Measurements from ENCODE around the gene SRRM4. TPM values are rescaled to one million over a fixed set of nuclear protein-coding genes. Genes with fewer than 3 reads are reported as not detected.
A peak's percentile ranks its signal among the peaks of the same experiment; 100 is the strongest.

The SRRM4 gene, protein sequence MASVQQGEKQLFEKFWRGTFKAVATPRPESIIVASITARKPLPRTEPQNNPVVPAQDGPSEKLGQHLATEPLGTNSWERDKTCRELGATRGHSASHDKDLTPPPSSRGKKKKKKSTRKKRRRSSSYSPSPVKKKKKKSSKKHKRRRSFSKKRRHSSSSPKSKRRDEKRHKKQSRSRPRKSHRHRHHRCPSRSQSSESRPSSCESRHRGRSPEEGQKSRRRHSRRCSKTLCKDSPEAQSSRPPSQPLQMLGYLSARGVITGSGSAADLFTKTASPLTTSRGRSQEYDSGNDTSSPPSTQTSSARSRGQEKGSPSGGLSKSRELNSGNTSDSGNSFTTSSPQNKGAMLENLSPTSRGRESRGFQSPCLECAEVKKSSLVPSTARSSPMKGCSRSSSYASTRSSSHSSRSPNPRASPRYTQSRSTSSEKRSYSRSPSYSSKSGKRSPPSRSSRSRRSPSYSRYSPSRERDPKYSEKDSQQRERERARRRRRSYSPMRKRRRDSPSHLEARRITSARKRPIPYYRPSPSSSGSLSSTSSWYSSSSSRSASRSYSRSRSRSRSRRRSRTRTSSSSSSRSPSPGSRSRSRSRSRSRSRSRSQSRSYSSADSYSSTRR
- 1.6 TPM for polyA plus RNA-seq (2013, experiment 1 of 4)
- polyA plus RNA-seq (2013, experiment 2 of 4) = 1.9 TPM
- 1.9 TPM for polyA plus RNA-seq (2013, experiment 3 of 4)
- 2.4 TPM for polyA plus RNA-seq (2013, experiment 4 of 4)

DNA sequence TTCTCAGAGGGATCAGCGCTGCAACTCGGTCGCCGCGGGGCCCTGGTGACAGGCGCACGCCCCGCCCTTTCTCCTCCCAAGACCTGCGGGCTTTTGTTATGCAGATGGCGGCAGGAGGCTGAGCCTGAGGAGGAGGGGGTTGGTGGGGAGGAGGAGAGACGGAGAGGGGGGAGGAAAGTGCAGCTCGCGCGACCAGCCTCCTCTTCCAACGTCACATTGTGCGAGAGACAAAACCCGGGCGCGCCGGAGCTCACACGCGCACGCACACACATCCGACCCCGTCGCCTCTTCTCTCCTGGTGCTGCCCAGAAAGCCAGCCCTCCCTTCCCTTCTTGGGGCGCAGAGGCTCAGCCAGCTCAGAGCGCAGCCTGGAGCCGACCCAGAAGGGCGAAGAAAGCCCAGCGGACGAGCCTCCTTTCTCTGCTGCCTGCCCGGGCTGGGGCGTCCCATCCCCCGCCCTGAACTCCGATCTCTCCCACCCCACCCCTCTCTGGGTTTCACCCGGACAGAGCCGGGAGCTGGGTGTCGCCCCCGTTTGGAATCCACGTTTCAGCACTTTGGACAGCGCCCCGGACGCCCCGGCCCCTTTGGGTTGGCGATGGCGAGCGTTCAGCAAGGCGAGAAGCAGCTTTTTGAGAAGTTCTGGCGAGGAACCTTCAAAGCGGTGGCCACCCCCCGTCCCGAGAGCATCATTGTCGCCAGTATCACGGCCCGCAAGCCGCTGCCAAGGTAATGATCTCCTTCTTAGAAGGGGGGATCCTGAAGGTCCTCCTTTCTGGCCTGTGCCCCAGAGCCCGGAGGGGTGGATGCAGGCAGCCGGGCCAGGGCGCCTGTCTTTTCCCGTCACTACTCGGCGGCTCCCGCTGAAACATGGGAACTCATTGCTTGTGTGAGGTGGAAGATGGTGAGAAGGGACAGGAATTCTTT is at the start of gene SRRM4:
Gene SRRM4, plus strand, starts transcription at position 257 of the 927 bp plus-strand sequence. Its CDS starts 342 bp downstream, at position 599.
- H3K27ac ChIP-seq (ENCODE audit: insufficient read depth, low read depth, low read length, poor library complexity, severe bottlenecking) = peak within 1 kb of the TSS; percentile 69
- H3K4me3 ChIP-seq (ENCODE audit: insufficient read depth, low read depth, low read length) = peak within 1 kb of the TSS; percentile 53
- no peaks in the 10 kb centered on the region for H3K9me3 ChIP-seq (ENCODE audit: control insufficient read depth, low read length)
- H3K27me3 ChIP-seq (ENCODE audit: control insufficient read depth, insufficient read depth, low read length, poor library complexity, severe bottlenecking) = peaks cover 22% of the 10 kb centered on the region
- H3K36me3 ChIP-seq (ENCODE audit: control insufficient read depth, insufficient read depth, low read length) = no peaks in the 10 kb centered on the region
- WGBS, 2 experiments = 0 to 1% methylated on average over 64 of the region's 64 CpGs
- peaks cover 8% of the 10 kb centered on the region for H3K4me1 ChIP-seq (ENCODE audit: control insufficient read depth, insufficient read depth, low read length)

- H3K27ac ChIP-seq (ENCODE audit: insufficient read depth, low read depth, low read length, poor library complexity, severe bottlenecking) = no peak overlapping the region
- 88 to 91% methylated on average over 10 of the region's 10 CpGs for WGBS, 2 experiments
Measured at GRCh38 chr12:118946256-118946655, 35.1 kb upstream of the SRRM4 start.

GRCh38 chr12:118958520-118958919 is 22.8 kb upstream of the SRRM4 start:
- no peaks in the 10 kb centered on the region for H3K27me3 ChIP-seq (ENCODE audit: control insufficient read depth, insufficient read depth, low read length, poor library complexity, severe bottlenecking)
- no peaks in the 10 kb centered on the region for H3K36me3 ChIP-seq (ENCODE audit: control insufficient read depth, insufficient read depth, low read length)
- 35 to 47% methylated on average over 5 of the region's 5 CpGs for WGBS, 2 experiments
- H3K4me1 ChIP-seq (ENCODE audit: control insufficient read depth, insufficient read depth, low read length) = peaks cover 7% of the 10 kb centered on the region
- no peak overlapping the region for H3K27ac ChIP-seq (ENCODE audit: insufficient read depth, low read depth, low read length, poor library complexity, severe bottlenecking)
- H3K4me3 ChIP-seq (ENCODE audit: insufficient read depth, low read depth, low read length) = no peak overlapping the region
- no peaks in the 10 kb centered on the region for H3K9me3 ChIP-seq (ENCODE audit: control insufficient read depth, low read length)

More at GRCh38 chr12:118946256-118946655, 35.1 kb upstream of the SRRM4 start:
- H3K9me3 ChIP-seq (ENCODE audit: control insufficient read depth, low read length) = no peaks in the 10 kb centered on the region
- no peak overlapping the region for H3K4me3 ChIP-seq (ENCODE audit: insufficient read depth, low read depth, low read length)
- H3K36me3 ChIP-seq (ENCODE audit: control insufficient read depth, insufficient read depth, low read length) = no peaks in the 10 kb centered on the region
- H3K27me3 ChIP-seq (ENCODE audit: control insufficient read depth, insufficient read depth, low read length, poor library complexity, severe bottlenecking) = no peaks in the 10 kb centered on the region
- H3K4me1 ChIP-seq (ENCODE audit: control insufficient read depth, insufficient read depth, low read length) = no peaks in the 10 kb centered on the region

DNA sequence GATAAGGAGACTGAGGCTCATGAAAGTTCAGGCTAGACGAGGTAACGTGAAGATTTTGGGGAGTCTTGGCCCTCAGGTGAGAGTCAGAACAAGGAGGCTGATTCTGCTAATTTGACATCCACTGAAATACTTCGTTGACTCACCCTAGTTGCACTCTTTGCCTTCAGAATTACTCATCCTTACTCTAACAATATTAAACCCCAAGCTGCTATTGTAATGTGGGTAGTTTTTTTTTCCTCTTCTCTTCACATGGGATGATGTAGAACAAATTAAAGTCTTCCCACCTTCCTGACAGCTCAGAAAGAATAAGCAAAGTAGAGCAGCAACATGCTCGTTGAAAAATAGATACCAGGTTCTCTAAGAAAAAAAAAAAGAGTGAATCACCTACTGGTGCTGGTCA is 22.0 kb upstream of the SRRM4 start:
- H3K27me3 ChIP-seq (ENCODE audit: control insufficient read depth, insufficient read depth, low read length, poor library complexity, severe bottlenecking) = no peaks in the 10 kb centered on the region
- 81 to 83% methylated on average over 4 of the region's 4 CpGs for WGBS, 2 experiments
- H3K27ac ChIP-seq (ENCODE audit: insufficient read depth, low read depth, low read length, poor library complexity, severe bottlenecking) = no peak overlapping the region
- H3K4me1 ChIP-seq (ENCODE audit: control insufficient read depth, insufficient read depth, low read length) = peaks cover 7% of the 10 kb centered on the region
- no peak overlapping the region for H3K4me3 ChIP-seq (ENCODE audit: insufficient read depth, low read depth, low read length)
- H3K36me3 ChIP-seq (ENCODE audit: control insufficient read depth, insufficient read depth, low read length) = no peaks in the 10 kb centered on the region
- no peaks in the 10 kb centered on the region for H3K9me3 ChIP-seq (ENCODE audit: control insufficient read depth, low read length)

DNA sequence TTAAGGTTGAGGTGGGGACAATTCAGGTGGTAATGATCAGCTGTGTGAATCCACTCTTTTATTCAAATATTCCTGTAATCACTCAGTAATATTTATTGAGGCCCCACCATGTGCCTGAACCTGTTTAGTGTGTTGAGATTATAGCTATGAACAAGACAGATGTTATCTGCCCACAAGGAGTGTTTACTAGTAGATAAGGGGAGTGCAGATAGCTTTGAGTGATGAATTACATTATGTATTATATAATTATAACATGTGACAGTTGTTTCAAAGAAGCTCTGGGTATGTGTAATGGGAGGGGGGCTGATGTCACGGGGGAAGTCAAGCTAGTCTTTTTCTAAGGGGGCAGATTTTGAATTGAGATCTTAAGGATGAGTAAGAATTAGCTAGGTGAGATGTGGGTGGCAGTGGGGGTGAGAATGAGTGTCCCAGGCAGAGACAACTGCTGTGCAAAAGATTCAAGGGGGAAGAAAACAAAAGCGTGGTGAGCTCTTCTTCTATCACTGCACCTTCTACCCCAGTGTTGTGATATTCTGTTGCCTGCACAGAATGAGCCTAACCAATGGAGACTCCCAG is 21.3 kb upstream of the SRRM4 start:
- no peaks in the 10 kb centered on the region for H3K27me3 ChIP-seq (ENCODE audit: control insufficient read depth, insufficient read depth, low read length, poor library complexity, severe bottlenecking)
- peaks cover 7% of the 10 kb centered on the region for H3K4me1 ChIP-seq (ENCODE audit: control insufficient read depth, insufficient read depth, low read length)
- WGBS, 2 experiments = 87 to 92% methylated on average over 2 of the region's 2 CpGs
- no peak overlapping the region for H3K4me3 ChIP-seq (ENCODE audit: insufficient read depth, low read depth, low read length)
- no peaks in the 10 kb centered on the region for H3K9me3 ChIP-seq (ENCODE audit: control insufficient read depth, low read length)
- no peak overlapping the region for H3K27ac ChIP-seq (ENCODE audit: insufficient read depth, low read depth, low read length, poor library complexity, severe bottlenecking)
- no peaks in the 10 kb centered on the region for H3K36me3 ChIP-seq (ENCODE audit: control insufficient read depth, insufficient read depth, low read length)

- Histone ChIP-seq H3K36me3 (ENCODE audit: control insufficient read depth, insufficient read depth, low read length) (no peaks in the 10 kb centered on the region), H3K27ac (ENCODE audit: insufficient read depth, low read depth, low read length, poor library complexity, severe bottlenecking) (no peak overlapping the region), H3K27me3 (ENCODE audit: control insufficient read depth, insufficient read depth, low read length, poor library complexity, severe bottlenecking) (no peaks in the 10 kb centered on the region), H3K4me1 (ENCODE audit: control insufficient read depth, insufficient read depth, low read length) (peaks cover 7% of the 10 kb centered on the region), H3K9me3 (ENCODE audit: control insufficient read depth, low read length) (no peaks in the 10 kb centered on the region), H3K4me3 (ENCODE audit: insufficient read depth, low read depth, low read length) (no peak overlapping the region)
- 77% methylated on average over 6 of the region's 6 CpGs for WGBS, 2 experiments
Measured at GRCh38 chr12:118960865-118961264, 20.5 kb upstream of the SRRM4 start.

- H3K4me1 ChIP-seq (ENCODE audit: control insufficient read depth, insufficient read depth, low read length) = no peaks in the 10 kb centered on the region
- no peak overlapping the region for H3K4me3 ChIP-seq (ENCODE audit: insufficient read depth, low read depth, low read length)
- WGBS, 2 experiments = 90 to 93% methylated on average over 5 of the region's 5 CpGs
- no peaks in the 10 kb centered on the region for H3K9me3 ChIP-seq (ENCODE audit: control insufficient read depth, low read length)
- no peaks in the 10 kb centered on the region for H3K27me3 ChIP-seq (ENCODE audit: control insufficient read depth, insufficient read depth, low read length, poor library complexity, severe bottlenecking)
- H3K36me3 ChIP-seq (ENCODE audit: control insufficient read depth, insufficient read depth, low read length) = no peaks in the 10 kb centered on the region
- no peak overlapping the region for H3K27ac ChIP-seq (ENCODE audit: insufficient read depth, low read depth, low read length, poor library complexity, severe bottlenecking)
Measured at GRCh38 chr12:118964988-118965387, 16.4 kb upstream of the SRRM4 start.

DNA sequence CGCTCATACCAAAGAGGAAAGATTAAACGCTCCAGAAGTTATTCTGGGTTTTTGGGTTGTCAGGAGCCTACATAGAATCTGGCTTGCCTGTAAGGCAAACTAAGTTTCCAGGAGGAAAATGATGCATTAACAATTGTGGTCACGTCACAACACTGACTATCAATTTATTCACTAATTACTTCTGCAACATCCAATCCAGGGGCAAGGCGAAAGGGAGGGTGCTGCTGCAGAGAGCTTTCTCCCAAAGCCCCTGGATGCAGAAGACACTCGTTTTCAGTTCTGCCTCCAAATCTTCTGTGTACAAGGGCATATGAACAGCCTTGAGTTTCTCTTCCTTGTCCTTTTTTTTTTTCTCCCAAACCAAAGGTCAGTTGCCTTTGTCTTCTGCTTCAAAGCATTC is 10.5 kb upstream of the SRRM4 start:
- H3K36me3 ChIP-seq (ENCODE audit: control insufficient read depth, insufficient read depth, low read length) = no peaks in the 10 kb centered on the region
- H3K27me3 ChIP-seq (ENCODE audit: control insufficient read depth, insufficient read depth, low read length, poor library complexity, severe bottlenecking) = no peaks in the 10 kb centered on the region
- no peak overlapping the region for H3K4me3 ChIP-seq (ENCODE audit: insufficient read depth, low read depth, low read length)
- no peak overlapping the region for H3K27ac ChIP-seq (ENCODE audit: insufficient read depth, low read depth, low read length, poor library complexity, severe bottlenecking)
- WGBS, 2 experiments = 75 to 82% methylated on average over 5 of the region's 5 CpGs
- H3K4me1 ChIP-seq (ENCODE audit: control insufficient read depth, insufficient read depth, low read length) = peaks cover 3% of the 10 kb centered on the region
- H3K9me3 ChIP-seq (ENCODE audit: control insufficient read depth, low read length) = no peaks in the 10 kb centered on the region

- Histone ChIP-seq H3K4me3 (ENCODE audit: insufficient read depth, low read depth, low read length) (no peak overlapping the region), H3K4me1 (ENCODE audit: control insufficient read depth, insufficient read depth, low read length) (peaks cover 3% of the 10 kb centered on the region), H3K27ac (ENCODE audit: insufficient read depth, low read depth, low read length, poor library complexity, severe bottlenecking) (no peak overlapping the region), H3K9me3 (ENCODE audit: control insufficient read depth, low read length) (no peaks in the 10 kb centered on the region), H3K27me3 (ENCODE audit: control insufficient read depth, insufficient read depth, low read length, poor library complexity, severe bottlenecking) (no peaks in the 10 kb centered on the region), H3K36me3 (ENCODE audit: control insufficient read depth, insufficient read depth, low read length) (no peaks in the 10 kb centered on the region)
- 94 to 100% methylated on average over 2 of the region's 2 CpGs for WGBS, 2 experiments
Measured at GRCh38 chr12:118972982-118973381, 8.4 kb upstream of the SRRM4 start.

All from ectodermal cell (in vitro differentiated cells).